H9 (cell line): Measurements from ENCODE around the gene INTS6L. TPM values are rescaled to one million over a fixed set of nuclear protein-coding genes. Genes with fewer than 3 reads are reported as not detected.
"Not testable (repeated sequence)": the region's sequence is repeated elsewhere in the genome, so short reads cannot be mapped to it uniquely, and the experiment has no call there.

Experiments
- DNase-seq: peaks from one replicate; pipeline ENCODE4 v3.0.0-alpha.2; 2017
- H2AFZ ChIP-seq: one replicate; pipeline ENCODE4 v1.6.1; 2013; ENCODE audit warnings: mild to moderate bottlenecking, low read length, control low read depth, moderate library complexity
- H2AK5ac ChIP-seq: 2 replicates; pipeline ENCODE4 v1.6.1; 2013; ENCODE audit warnings: low read length, control low read depth, mixed read lengths; ENCODE audit not compliant: insufficient read length
- H2BK120ac ChIP-seq: one replicate; pipeline ENCODE4 v1.6.1; 2013; ENCODE audit warnings: low read depth, mild to moderate bottlenecking, low read length, control low read depth, inconsistent platforms; ENCODE audit not compliant: poor library complexity, severe bottlenecking
- H2BK12ac ChIP-seq: 2 replicates; pipeline ENCODE4 v1.6.1; 2013; ENCODE audit warnings: low read length, control low read depth, mixed read lengths, low read depth; ENCODE audit not compliant: insufficient read length
- H2BK15ac ChIP-seq: 2 replicates; pipeline ENCODE4 v1.6.1; 2013; ENCODE audit warnings: low read depth, low read length, control low read depth
- H2BK20ac ChIP-seq: one replicate; pipeline ENCODE4 v1.6.1; 2013; ENCODE audit warnings: low read depth, mild to moderate bottlenecking, low read length, control low read depth, inconsistent platforms; ENCODE audit not compliant: poor library complexity, severe bottlenecking
- H2BK5ac ChIP-seq: 2 replicates; pipeline ENCODE4 v1.6.1; 2013; ENCODE audit warnings: low read length, control low read depth, mixed read lengths; ENCODE audit not compliant: insufficient read length
- H3K14ac ChIP-seq: 2 replicates; pipeline ENCODE4 v1.6.1; 2013; ENCODE audit warnings: low read length, control low read depth; ENCODE audit not compliant: insufficient read depth
- H3K18ac ChIP-seq: 2 replicates; pipeline ENCODE4 v1.6.1; 2013; ENCODE audit warnings: low read depth, mild to moderate bottlenecking, mixed read lengths, low read length, control low read depth; ENCODE audit not compliant: insufficient read length
- H3K23ac ChIP-seq: 2 replicates; pipeline ENCODE4 v1.6.1; 2013; ENCODE audit warnings: low read length, control low read depth, mixed read lengths, low read depth; ENCODE audit not compliant: insufficient read length
- H3K23me2 ChIP-seq: 2 replicates; pipeline ENCODE4 v1.6.1; 2013; ENCODE audit warnings: low read depth, mild to moderate bottlenecking, mixed read lengths, low read length, control low read depth; ENCODE audit not compliant: insufficient read length, poor library complexity, severe bottlenecking
- H3K27ac ChIP-seq: 2 replicates; pipeline ENCODE4 v1.5.1; 2013; ENCODE audit warnings: low read length, control low read depth, mixed read lengths, low read depth; ENCODE audit not compliant: insufficient read length
- H3K27me3 ChIP-seq: 2 replicates; pipeline ENCODE4 v1.6.1; 2013; ENCODE audit warnings: low read length, control low read depth, inconsistent platforms; ENCODE audit not compliant: insufficient read depth
- H3K4ac ChIP-seq: 2 replicates; pipeline ENCODE4 v1.6.1; 2013; ENCODE audit warnings: low read depth, mild to moderate bottlenecking, control low read depth, inconsistent platforms, low read length, moderate library complexity
- H3K4me1 ChIP-seq: 2 replicates; pipeline ENCODE4 v1.6.1; 2013; ENCODE audit warnings: low read length, control low read depth, inconsistent platforms; ENCODE audit not compliant: insufficient read depth
- H3K4me2 ChIP-seq: 2 replicates; pipeline ENCODE4 v1.6.1; 2013; ENCODE audit warnings: low read length, control low read depth, mixed read lengths; ENCODE audit not compliant: insufficient read length, insufficient read depth
- H3K56ac ChIP-seq: 2 replicates; pipeline ENCODE4 v1.6.1; 2013; ENCODE audit warnings: low read depth, mild to moderate bottlenecking, mixed read lengths, low read length, control low read depth; ENCODE audit not compliant: insufficient read length
- H3K79me1 ChIP-seq: 2 replicates; pipeline ENCODE4 v1.6.1; 2013; ENCODE audit warnings: low read depth, mild to moderate bottlenecking, moderate library complexity, low read length, control low read depth, inconsistent platforms; ENCODE audit not compliant: insufficient read depth, poor library complexity, severe bottlenecking
- H3K79me2 ChIP-seq: 2 replicates; pipeline ENCODE4 v1.6.1; 2013; ENCODE audit warnings: low read length, control low read depth, inconsistent platforms; ENCODE audit not compliant: insufficient read depth
- H3K9ac ChIP-seq: 2 replicates; pipeline ENCODE4 v1.6.1; 2013; ENCODE audit warnings: low read length, control low read depth, mixed read lengths; ENCODE audit not compliant: insufficient read length; ENCODE audit errors: extremely low read depth
- H3K9me3 ChIP-seq: one replicate; pipeline ENCODE4 v1.6.1; 2013; ENCODE audit warnings: low read depth, low read length, inconsistent platforms; ENCODE audit not compliant: control insufficient read depth
- H3T11ph ChIP-seq: one replicate; pipeline ENCODE4 v1.6.1; 2013; ENCODE audit warnings: mild to moderate bottlenecking, low read length, control low read depth, inconsistent platforms
- H4K20me1 ChIP-seq: one replicate; pipeline ENCODE4 v1.6.1; 2013; ENCODE audit not compliant: control insufficient read depth, insufficient read length, insufficient read depth
- H4K5ac ChIP-seq: 2 replicates; pipeline ENCODE4 v1.6.1; 2013; ENCODE audit warnings: low read depth, mild to moderate bottlenecking, mixed read lengths, low read length, control low read depth; ENCODE audit not compliant: insufficient read length
- H4K8ac ChIP-seq: replicated peaks from 2 replicates; pipeline ENCODE4 v1.6.1; 2013; ENCODE audit warnings: low read length, control low read depth, mixed read lengths, low read depth; ENCODE audit not compliant: insufficient read length
- H4K91ac ChIP-seq: 2 replicates; pipeline ENCODE4 v1.6.1; 2013; ENCODE audit warnings: low read depth, mild to moderate bottlenecking, moderate library complexity, mixed read lengths, low read length, control low read depth; ENCODE audit not compliant: insufficient read length
- H3K27ac Mint-ChIP-seq, 3 experiments: 2 replicates in 2 of 3; 3 replicates in 1 of 3; pipeline ENCODE4 v1.8.0; 2020 to 2021; ENCODE audit warnings: mixed read lengths in 3 of 3, mild to moderate bottlenecking in 1 of 3, moderate library complexity in 1 of 3
- H3K27me3 Mint-ChIP-seq: 2 replicates; pipeline ENCODE4 v1.8.0; 2021; ENCODE audit warnings: low read depth, mild to moderate bottlenecking, moderate library complexity, mixed read lengths
- H3K36me3 Mint-ChIP-seq, 3 experiments: 2 replicates in 2 of 3; 3 replicates in 1 of 3; pipeline ENCODE4 v1.8.0; 2020 to 2021; ENCODE audit warnings: low read depth in 3 of 3, mixed read lengths in 3 of 3; ENCODE audit not compliant: insufficient read depth in 1 of 3
- H3K4me1 Mint-ChIP-seq, 2 experiments: 2 replicates each; pipeline ENCODE4 v1.8.0; 2020; ENCODE audit warnings: mixed read lengths in 2 of 2
- H3K4me3 Mint-ChIP-seq, 2 experiments: 2 replicates in 1 of 2; 3 replicates in 1 of 2; pipeline ENCODE4 v1.8.0; 2020 to 2021; ENCODE audit warnings: mild to moderate bottlenecking in 2 of 2, mixed read lengths in 2 of 2, moderate library complexity in 1 of 2
- H3K9me3 Mint-ChIP-seq, 2 experiments: 2 replicates in 1 of 2; 3 replicates in 1 of 2; pipeline ENCODE4 v1.8.0; 2020; ENCODE audit warnings: mild to moderate bottlenecking in 2 of 2, mixed read lengths in 2 of 2, moderate library complexity in 1 of 2
- CTCF ChIP-seq: fragments of 200-600 bp; sonication (generic); conservative IDR thresholded peaks from 3 replicates; pipeline ENCODE4 v1.8.0; 2021; ENCODE audit warnings: antibody characterized with exemption, mild to moderate bottlenecking
- WGBS: extraction: QIAGEN DNeasy Blood & Tissue Kit; methylation state at CpG from one replicate; pipeline ENCODE4 v1.1.7; 2013; ENCODE audit warnings: missing lambda C conversion rate, low lambda C conversion rate, mixed read lengths; ENCODE audit not compliant: insufficient read length; ENCODE audit errors: extremely low coverage; 5-methylcytosine and 5-hydroxymethylcytosine counted together
- total RNA-seq: library from RNA; stranded (reverse); gene quantifications from 2 replicates; pipeline ENCODE4 v1.2.1, GENCODE V29; 2021

The INTS6L gene
- total RNA-seq, 1 experiment from 2014 or later, result 7.8 TPM

- no peaks in the 10 kb centered on the region for H3K4me1 Mint-ChIP-seq
- no peaks in the 10 kb centered on the region for H3K79me1 ChIP-seq
- no peak overlapping the region for H3K9ac ChIP-seq
- peak overlapping the region in 1 of 3 experiments; percentile 65; a peak in 1 of 7 replicates for H3K27ac Mint-ChIP-seq
- no peak overlapping the region for H3K4me3 Mint-ChIP-seq
- H4K5ac ChIP-seq, result no peak overlapping the region
- TF ChIP-seq CTCF, result no peak
- H2AK5ac ChIP-seq, result no peak overlapping the region
- H3K27ac ChIP-seq, result no peak overlapping the region
- H2BK20ac ChIP-seq, result no peak overlapping the region
- H3K14ac ChIP-seq, result no peak overlapping the region
- H3K4ac ChIP-seq, result no peak overlapping the region
- H4K20me1 ChIP-seq, result no peaks in the 10 kb centered on the region
- no peaks in the 10 kb centered on the region for H3K79me2 ChIP-seq
- H3K27me3 ChIP-seq, result no peaks in the 10 kb centered on the region
- no peak overlapping the region for H3K56ac ChIP-seq
- H4K91ac ChIP-seq, result no peak overlapping the region
- no CpG with 5 or more reads among the region's 4 CpGs for WGBS
- H4K8ac ChIP-seq, result no peak overlapping the region
- no peak overlapping the region for H2BK12ac ChIP-seq
- no peak overlapping the region for H2AFZ ChIP-seq
- H3K18ac ChIP-seq, result no peak overlapping the region
- peaks cover 0 to 6% (median 4%) of the 10 kb centered on the region in 3 experiments; a peak in 3 of 7 replicates for H3K36me3 Mint-ChIP-seq
- H3K9me3 Mint-ChIP-seq, result peaks cover 61 to 76% of the 10 kb centered on the region in 2 experiments
- H2BK15ac ChIP-seq, result no peak overlapping the region
- H3K4me1 ChIP-seq, result no peaks in the 10 kb centered on the region
- peaks cover 22% of the 10 kb centered on the region for H3K9me3 ChIP-seq
- H2BK120ac ChIP-seq, result no peak overlapping the region
- H3K23me2 ChIP-seq, result no peaks in the 10 kb centered on the region
- no peak overlapping the region for H3K4me2 ChIP-seq
- DNase-seq, result no peak
- no peak overlapping the region for H3K23ac ChIP-seq
- peaks cover 11% of the 10 kb centered on the region for H3K27me3 Mint-ChIP-seq
- H3T11ph ChIP-seq, result no peak overlapping the region
- H2BK5ac ChIP-seq, result no peak overlapping the region
These were observed 71.4 kb downstream of the INTS6L start for GRCh38 chrX:135591871-135592270.

GRCh38 chrX:135594049-135594448 is 73.6 kb downstream of the INTS6L start:
- H3K79me1 ChIP-seq, H3T11ph ChIP-seq, H2BK20ac ChIP-seq, H3K4ac ChIP-seq, H3K4me1 Mint-ChIP-seq, H4K8ac ChIP-seq, H3K23ac ChIP-seq, H2BK15ac ChIP-seq, H3K27ac Mint-ChIP-seq, H3K18ac ChIP-seq, H3K9ac ChIP-seq, DNase-seq, H2AK5ac ChIP-seq, H3K14ac ChIP-seq, H3K56ac ChIP-seq, H3K4me1 ChIP-seq, H4K91ac ChIP-seq, H3K79me2 ChIP-seq, H4K5ac ChIP-seq, H3K4me2 ChIP-seq, H3K4me3 Mint-ChIP-seq, H3K23me2 ChIP-seq, H2BK5ac ChIP-seq, H2BK12ac ChIP-seq, H3K36me3 Mint-ChIP-seq, H3K27ac ChIP-seq, H2AFZ ChIP-seq, H3K27me3 ChIP-seq, H4K20me1 ChIP-seq, H2BK120ac ChIP-seq: not testable (repeated sequence)
- H3K27me3 Mint-ChIP-seq, result peaks cover 11% of the 10 kb centered on the region
- H3K9me3 Mint-ChIP-seq, result peaks cover 52 to 68% of the 10 kb centered on the region in 2 experiments
- WGBS, result no CpG with 5 or more reads among the region's 2 CpGs
- H3K9me3 ChIP-seq, result peaks cover 16% of the 10 kb centered on the region
